A549 (cell line): Measurements from ENCODE around the gene THEM5. TPM values are rescaled to one million over a fixed set of nuclear protein-coding genes. Genes with fewer than 3 reads are reported as not detected.

Experiments
- ATAC-seq, 2 experiments: fragments of 200-7000 bp in 1 of 2; fragments of >200 bp in 1 of 2; cut with Nextera tagmentation in 1 of 2; cut with Tn5 transposase in 1 of 2; 3 replicates each; pipeline versions ENCODE4 v1.8.0 to v1.9.1; 2018 to 2020; ENCODE audit warnings: mild to moderate bottlenecking in 1 of 2, moderate library complexity in 1 of 2
- CTCF ChIA-PET: fragments of 300-600 bp; sonication (Branson Sonifier 250); formaldehyde crosslinking; extraction: SDS; loops from one replicate; lab custom pipeline; 2021; ENCODE audit warnings: antibody characterized with exemption, inconsistent platforms; lab: Yijun Ruan, JAX
- POLR2A ChIA-PET: fragments of 350-600 bp; formaldehyde crosslinking; extraction: SDS; loops from one replicate; lab custom pipeline; 2021; ENCODE audit warnings: antibody characterized with exemption, inconsistent platforms; lab: Yijun Ruan, JAX
- DNase-seq, 2 experiments: peaks; one replicate each; pipeline versions ENCODE4 v3.0.0 to v3.0.0-alpha.2; 2011 to 2016; ENCODE audit warnings: low read depth in 1 of 2, low spot score in 1 of 2
- FAIRE-seq: peaks from 2 replicates; lab custom pipeline; 2011; peaks lifted over from hg19 to GRCh38; lab: Jason Lieb, UNC
- H3K27ac ChIP-seq, 2 experiments: fragments of >200 bp; sonication (Bioruptor Twin); formaldehyde crosslinking; 3 replicates each; pipeline ENCODE4 v1.5.1; 2016 to 2017
- H3K4me1 ChIP-seq: fragments of >200 bp; sonication (Bioruptor Twin); formaldehyde crosslinking; 3 replicates; pipeline ENCODE4 v1.6.1; 2016
- H3K4me2 ChIP-seq: fragments of >200 bp; sonication (Bioruptor Twin); formaldehyde crosslinking; 3 replicates; pipeline ENCODE4 v1.6.1; 2016
- H3K4me3 ChIP-seq: fragments of >200 bp; sonication (Bioruptor Twin); formaldehyde crosslinking; 3 replicates; pipeline ENCODE4 v1.5.1; 2016
- H3K9me3 ChIP-seq: fragments of >200 bp; sonication (Bioruptor Twin); formaldehyde crosslinking; 3 replicates; pipeline ENCODE4 v1.6.1; 2016
- BCL3 ChIP-seq: fragments of >200 bp; sonication (Bioruptor Twin); formaldehyde crosslinking; IDR thresholded peaks from 3 replicates; pipeline ENCODE4 v1.6.1; 2016
- BHLHE40 ChIP-seq: IDR thresholded peaks from 2 replicates; pipeline ENCODE4 v1.6.1; 2012; ENCODE audit warnings: low read depth, low read length, inconsistent platforms
- CBX2 ChIP-seq: fragments of 200-600 bp; sonication (generic); IDR thresholded peaks from 2 replicates; pipeline ENCODE4 v1.6.1; 2016; ENCODE audit warnings: low read depth, mild to moderate bottlenecking, borderline replicate concordance
- CEBPB ChIP-seq, 2 experiments: fragments of >200 bp in 1 of 2; sonication (Bioruptor Twin) in 1 of 2; formaldehyde crosslinking in 1 of 2; IDR thresholded peaks; 2 replicates each; pipeline ENCODE4 v1.6.1; 2012 to 2016
- CHD2 ChIP-seq: fragments of 150-350 bp; IDR thresholded peaks from 2 replicates; pipeline ENCODE4 v1.6.1; 2014; ENCODE audit warnings: low read length; ENCODE audit not compliant: partially characterized antibody
- CTCF ChIP-seq: fragments of >200 bp; sonication (Bioruptor Twin); formaldehyde crosslinking; IDR thresholded peaks from 3 replicates; pipeline ENCODE4 v1.5.1; 2016
- E2F6 ChIP-seq: IDR thresholded peaks from 2 replicates; pipeline ENCODE4 v1.6.1; 2012; ENCODE audit warnings: low read depth, borderline replicate concordance
- EHF ChIP-seq: fragments of 250-450 bp; sonication (Bioruptor Pico); IDR thresholded peaks from 2 replicates; pipeline ENCODE4 v1.5.0; 2020; ENCODE audit warnings: mild to moderate bottlenecking
- FOSB ChIP-seq: fragments of 250-450 bp; sonication (Bioruptor Pico); IDR thresholded peaks from 2 replicates; pipeline ENCODE4 v1.5.0; 2020; ENCODE audit warnings: mild to moderate bottlenecking, moderate library complexity
- FOXS1 ChIP-seq: fragments of 250-450 bp; sonication (Bioruptor Pico); IDR thresholded peaks from 2 replicates; pipeline ENCODE4 v1.5.0; 2020; ENCODE audit warnings: mild to moderate bottlenecking, moderate library complexity
- GATA3 ChIP-seq: IDR thresholded peaks from 2 replicates; pipeline ENCODE4 v1.6.1; 2012; ENCODE audit warnings: borderline replicate concordance
- HDAC2 ChIP-seq: fragments of 200-600 bp; sonication (generic); IDR thresholded peaks from 2 replicates; pipeline ENCODE4 v1.6.1; 2016
- HMGXB4 ChIP-seq: fragments of 250-450 bp; sonication (Bioruptor Pico); IDR thresholded peaks from 2 replicates; pipeline ENCODE4 v1.5.0; 2021; ENCODE audit warnings: mild to moderate bottlenecking, moderate library complexity, borderline replicate concordance
- HOXA7 ChIP-seq: fragments of 250-450 bp; sonication (Bioruptor Pico); IDR thresholded peaks from 2 replicates; pipeline ENCODE4 v1.5.0; 2020; ENCODE audit warnings: mild to moderate bottlenecking, moderate library complexity
- HOXB5 ChIP-seq: fragments of 250-450 bp; sonication (Bioruptor Pico); IDR thresholded peaks from 2 replicates; pipeline ENCODE4 v1.5.0; 2020; ENCODE audit warnings: mild to moderate bottlenecking, moderate library complexity
- JUNB ChIP-seq: fragments of >200 bp; sonication (Bioruptor Twin); formaldehyde crosslinking; IDR thresholded peaks from 2 replicates; pipeline ENCODE4 v1.6.1; 2016
- MAX ChIP-seq: IDR thresholded peaks from 2 replicates; pipeline ENCODE4 v1.6.1; 2012
- MYC ChIP-seq: IDR thresholded peaks from 2 replicates; pipeline ENCODE4 v1.6.1; 2012; ENCODE audit warnings: mild to moderate bottlenecking, inconsistent platforms, low read length, improper control_type of control experiment, borderline replicate concordance
- NFE2L2 ChIP-seq: fragments of 150-350 bp; conservative IDR thresholded peaks from 2 replicates; pipeline ENCODE4 v1.6.1; 2014; ENCODE audit warnings: low read length
- PBX3 ChIP-seq: IDR thresholded peaks from 2 replicates; pipeline ENCODE4 v1.6.1; 2012
- PHF8 ChIP-seq: fragments of 200-600 bp; sonication (generic); IDR thresholded peaks from 2 replicates; pipeline ENCODE4 v1.6.1; 2016; ENCODE audit warnings: low read depth, mild to moderate bottlenecking, antibody characterized with exemption, moderate library complexity, borderline replicate concordance
- POLR2A ChIP-seq: IDR thresholded peaks from 2 replicates; pipeline ENCODE4 v1.6.1; 2012; ENCODE audit warnings: mild to moderate bottlenecking, low read length
- RCOR1 ChIP-seq: fragments of 150-350 bp; IDR thresholded peaks from 2 replicates; pipeline ENCODE4 v1.6.1; 2014; ENCODE audit warnings: antibody characterized with exemption, low read length, low read depth
- SMC3 ChIP-seq: fragments of >200 bp; sonication (Bioruptor Twin); formaldehyde crosslinking; IDR thresholded peaks from 3 replicates; pipeline ENCODE4 v1.6.1; 2018; ENCODE audit warnings: inconsistent platforms
- SREBF2 ChIP-seq: fragments of 450-650 bp; IDR thresholded peaks from 2 replicates; pipeline ENCODE4 v1.6.1; 2014; ENCODE audit warnings: mild to moderate bottlenecking, moderate library complexity
- ZC3H11A ChIP-seq: fragments of 450-650 bp; IDR thresholded peaks from 2 replicates; pipeline ENCODE4 v1.6.1; 2014; ENCODE audit warnings: antibody characterized with exemption, mild to moderate bottlenecking
- ZSCAN20 ChIP-seq: fragments of 250-450 bp; sonication (Bioruptor Pico); IDR thresholded peaks from 2 replicates; pipeline ENCODE4 v1.8.0; 2022; ENCODE audit warnings: mild to moderate bottlenecking, moderate library complexity
- WGBS: methylation state at CpG from one replicate; pipeline ENCODE4 v1.1.6; 2017; ENCODE audit errors: missing lambda C conversion rate; 5-methylcytosine and 5-hydroxymethylcytosine counted together
- polyA plus RNA-seq, 4 experiments: library from polyadenylated mRNA; depleted of rRNA in 3 of 4; stranded (reverse); fragments of >200 nt; fragmentation: RNase III in 1 of 4; extraction: RNeasy Plus Mini Kit Qiagen cat#74134 plus additional on column Dnase treatment in 1 of 4; gene quantifications; 2 replicates in 3 of 4; 3 replicates in 1 of 4; pipeline ENCODE4 v1.2.3, GENCODE V29; 2011 to 2017

The THEM5 gene
- polyA plus RNA-seq, 2 of the 4 experiments (the other 2 are of a cell fraction), result not detected

GRCh38 chr1:151811181-151811580 is 42.3 kb downstream of the THEM5 start:
- POLR2A ChIA-PET, result no interaction called here
- ATAC-seq (no peak), FAIRE-seq (no peak), DNase-seq (no peak)
- TF ChIP-seq ZSCAN20 (CRISPR knock-in tag) (no peak), E2F6 (no peak), CEBPB (IDR thresholded peaks at IDR 0.05) (no peak), MYC (no peak), HMGXB4 (CRISPR knock-in tag) (no peak), GATA3 (no peak), PHF8 (no peak), CBX2 (no peak), HOXA7 (CRISPR knock-in tag) (no peak), EHF (CRISPR knock-in tag) (no peak), CHD2 (no peak), RCOR1 (no peak), HDAC2 (no peak), ZC3H11A (no peak), NFE2L2 (no peak), JUNB (no peak), SMC3 (no peak), HOXB5 (no peak), FOXS1 (CRISPR knock-in tag) (no peak)
- Histone ChIP-seq H3K9me3 (no peaks in the 10 kb centered on the region), H3K27ac (no peak overlapping the region), H3K4me2 (no peak overlapping the region), H3K4me3 (no peak overlapping the region), H3K4me1 (no peaks in the 10 kb centered on the region)
- CTCF ChIA-PET, result interaction anchor here (0.6 to 1.2 kb wide), 4 partner anchors 24 to 563 kb away, joined by 3 to 4 read pairs (median 3); partner anchors contain the start of gene MRPL9
- 92% methylated on average over 9 of the region's 9 CpGs for WGBS

- ChIA-PET POLR2A (no interaction called here), CTCF (interaction anchor here (1.2 kb wide), 1 partner anchor 366 kb away, joined by 3 read pairs; no protein-coding TSS in a partner anchor)
- H3K9me3 ChIP-seq, result no peaks in the 10 kb centered on the region
- 97% methylated on average over 1 of the region's 1 CpG for WGBS
- FAIRE-seq (no peak), DNase-seq (no peak), ATAC-seq (no peak)
- H3K27ac ChIP-seq, result no peak overlapping the region
- TF ChIP-seq POLR2A, result no peak
- TF ChIP-seq CBX2, result no peak
- H3K4me2 ChIP-seq, result no peak overlapping the region
- H3K4me3 ChIP-seq, result no peak overlapping the region
- no peaks in the 10 kb centered on the region for H3K4me1 ChIP-seq
Measured at GRCh38 chr1:151809985-151810556, 43.4 kb downstream of the THEM5 start.

- CTCF ChIA-PET, result interaction anchor here (1.2 kb wide), 1 partner anchor 365 kb away, joined by 3 read pairs; no protein-coding TSS in a partner anchor
- no peak for DNase-seq
- TF ChIP-seq BCL3 (no peak), BHLHE40 (no peak), MAX (no peak), CTCF (no peak), SMC3 (no peak), PBX3 (no peak), E2F6 (no peak), HDAC2 (no peak), SREBF2 (no peak), FOSB (no peak)
Measured at GRCh38 chr1:151809290-151809984, 44.1 kb downstream of the THEM5 start.

More at GRCh38 chr1:151809290-151809984, 44.1 kb downstream of the THEM5 start:
- 58% methylated on average over 8 of the region's 8 CpGs for WGBS
- Histone ChIP-seq H3K4me2 (no peak overlapping the region), H3K9me3 (no peaks in the 10 kb centered on the region), H3K4me1 (no peaks in the 10 kb centered on the region), H3K4me3 (no peak overlapping the region), H3K27ac (no peak overlapping the region)
- FAIRE-seq, result no peak
- no peak for ATAC-seq
- POLR2A ChIA-PET, result no interaction called here
